Esophagus muscularis mucosa (tissue), 3 donors: Measurements from ENCODE around the gene GLI3.

Experiments
- EP300 ChIP-seq: sonication (generic); formaldehyde crosslinking; IDR thresholded peaks from one replicate; pipeline ENCODE4 v1.6.1; 2017; ENCODE audit warnings: antibody characterized with exemption
- TF ChIP-seq, protein P1 (sequence below), 3 experiments: fragments of 200-600 bp in 2 of 3; fragments of 450-650 bp in 1 of 3; sonication (generic) in 2 of 3; IDR thresholded peaks; one replicate each; pipeline ENCODE4 v1.5.1; 2017 to 2019; ENCODE audit warnings: antibody characterized with exemption in 3 of 3, mild to moderate bottlenecking in 2 of 3, moderate library complexity in 1 of 3

DNA sequence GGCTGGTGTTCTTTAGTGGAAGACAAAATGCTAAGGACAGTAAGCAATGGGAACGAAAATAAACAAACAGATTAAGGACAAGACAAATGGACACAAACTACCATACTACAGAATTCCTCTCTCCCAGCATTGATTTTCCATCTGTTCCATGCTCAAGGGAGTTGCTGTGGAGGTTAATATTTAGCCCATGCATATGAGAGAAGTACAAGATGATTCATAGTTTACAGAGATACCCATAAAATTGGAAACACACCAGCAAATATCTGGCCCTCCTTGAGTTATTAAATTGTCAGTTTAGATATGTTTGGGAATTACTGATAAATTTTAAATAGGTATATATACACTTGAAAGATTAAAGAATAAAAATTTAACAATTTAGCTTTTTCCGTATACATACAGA lies 69.8 kb downstream of the GLI3 start:
- TF ChIP-seq, protein P1, sequence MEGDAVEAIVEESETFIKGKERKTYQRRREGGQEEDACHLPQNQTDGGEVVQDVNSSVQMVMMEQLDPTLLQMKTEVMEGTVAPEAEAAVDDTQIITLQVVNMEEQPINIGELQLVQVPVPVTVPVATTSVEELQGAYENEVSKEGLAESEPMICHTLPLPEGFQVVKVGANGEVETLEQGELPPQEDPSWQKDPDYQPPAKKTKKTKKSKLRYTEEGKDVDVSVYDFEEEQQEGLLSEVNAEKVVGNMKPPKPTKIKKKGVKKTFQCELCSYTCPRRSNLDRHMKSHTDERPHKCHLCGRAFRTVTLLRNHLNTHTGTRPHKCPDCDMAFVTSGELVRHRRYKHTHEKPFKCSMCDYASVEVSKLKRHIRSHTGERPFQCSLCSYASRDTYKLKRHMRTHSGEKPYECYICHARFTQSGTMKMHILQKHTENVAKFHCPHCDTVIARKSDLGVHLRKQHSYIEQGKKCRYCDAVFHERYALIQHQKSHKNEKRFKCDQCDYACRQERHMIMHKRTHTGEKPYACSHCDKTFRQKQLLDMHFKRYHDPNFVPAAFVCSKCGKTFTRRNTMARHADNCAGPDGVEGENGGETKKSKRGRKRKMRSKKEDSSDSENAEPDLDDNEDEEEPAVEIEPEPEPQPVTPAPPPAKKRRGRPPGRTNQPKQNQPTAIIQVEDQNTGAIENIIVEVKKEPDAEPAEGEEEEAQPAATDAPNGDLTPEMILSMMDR (IDR thresholded peaks at IDR 0.05) = no peak
- no peak for TF ChIP-seq EP300
